HUDEP-2 (cell line): Measurements from ENCODE around the gene ATM.

Experiments
- DNase-seq, 76 experiments: peaks; one replicate each; lab custom pipeline; 2025; ENCODE audit not compliant: unreplicated experiment in 76 of 76; lab: John Stamatoyannopoulos, UW

ATM gene

DNA sequence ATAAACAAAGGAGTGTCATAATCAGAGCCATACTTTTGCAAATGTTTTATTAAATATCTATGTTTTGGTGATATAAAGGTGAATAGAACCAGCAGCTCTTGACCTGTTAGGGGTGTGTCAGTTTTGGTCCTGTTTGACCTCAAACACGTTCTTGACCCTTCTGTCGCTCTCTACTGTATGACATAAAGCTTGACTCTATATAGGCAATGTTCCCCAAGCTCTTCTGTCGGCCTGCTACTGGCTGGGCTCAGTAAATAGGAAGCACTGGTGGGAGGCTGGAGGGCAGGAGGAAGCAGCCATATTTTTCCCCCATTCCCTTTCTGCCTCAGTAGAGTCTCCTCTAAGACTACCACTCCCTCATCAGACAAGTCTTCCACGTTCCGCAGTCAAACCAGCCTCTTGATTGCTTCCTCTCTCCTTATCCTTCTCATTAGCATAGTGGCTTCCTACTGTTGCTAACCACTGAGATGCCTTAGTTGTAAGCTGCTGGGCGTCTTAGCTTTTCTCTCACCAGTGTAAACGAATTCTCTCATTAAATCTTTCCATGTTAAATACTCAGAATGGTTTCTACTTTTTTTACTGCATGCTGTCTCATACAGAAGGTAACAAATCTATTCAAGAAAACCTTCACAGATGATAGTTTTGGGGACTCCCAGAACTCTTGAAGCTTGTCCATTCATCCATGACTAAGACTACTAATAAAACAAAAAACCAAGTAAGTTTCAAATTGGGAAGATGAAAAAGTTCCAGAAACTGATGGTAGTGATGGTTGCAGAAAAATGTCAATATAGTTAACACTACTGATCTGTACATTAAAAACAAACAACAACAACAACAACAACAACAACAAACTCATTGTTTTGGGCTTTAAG lies 3.7 kb upstream of the ATM start:
- peak in 1 of 76 experiments; percentile 20 for DNase-seq

DNA sequence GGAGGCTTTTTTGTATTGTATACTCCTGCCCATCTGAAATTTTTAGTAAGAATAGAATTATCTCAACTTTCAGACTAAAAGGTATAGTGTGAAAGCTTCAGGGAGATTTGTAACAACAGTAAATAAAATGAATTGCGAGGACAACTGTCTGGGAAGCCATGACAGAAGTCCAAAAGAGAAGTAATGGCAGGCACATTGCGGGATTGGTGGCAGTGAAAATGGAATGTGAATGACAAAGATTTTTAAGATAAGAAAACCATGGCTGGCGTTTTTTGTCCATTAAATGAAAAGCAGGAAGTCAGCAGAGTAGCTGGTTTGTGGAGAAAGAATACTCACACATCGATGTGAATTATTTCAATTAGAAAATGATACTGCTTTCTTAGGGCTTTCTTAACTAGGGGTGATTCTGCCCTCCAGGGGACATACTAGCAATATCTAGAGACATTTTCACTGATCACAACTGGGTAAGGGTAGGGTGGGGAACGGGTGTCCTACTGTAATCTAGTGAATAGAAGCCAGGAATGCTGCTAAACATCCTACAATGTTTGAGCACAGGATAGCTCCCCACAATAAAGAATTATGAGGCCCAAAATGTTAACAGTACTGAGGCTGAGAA lies 2.0 kb upstream of the ATM start:
- DNase-seq: peak in 3 of 76 experiments; percentile 12 to 28 (median 26)

DNA sequence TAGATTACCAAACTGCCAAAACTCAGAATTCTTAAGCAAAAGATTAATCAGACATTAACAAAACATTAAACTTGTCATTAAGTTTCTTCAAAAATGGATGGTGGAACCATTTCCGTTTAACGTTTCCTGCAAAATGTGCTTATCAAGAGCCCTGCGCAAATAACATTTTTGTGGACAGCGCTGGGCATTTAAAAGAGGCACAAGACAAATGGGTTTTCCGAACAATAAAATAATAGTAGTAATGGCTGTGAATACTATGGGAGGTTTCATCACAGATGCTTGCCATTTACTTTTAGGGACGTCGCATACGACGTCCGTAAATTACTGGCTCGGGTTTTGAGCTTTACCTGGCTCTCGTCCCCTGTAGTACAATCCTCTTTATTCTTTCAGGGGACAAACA lies 1.5 kb upstream of the ATM start:
- peak in 1 of 76 experiments; percentile 2 for DNase-seq

DNA sequence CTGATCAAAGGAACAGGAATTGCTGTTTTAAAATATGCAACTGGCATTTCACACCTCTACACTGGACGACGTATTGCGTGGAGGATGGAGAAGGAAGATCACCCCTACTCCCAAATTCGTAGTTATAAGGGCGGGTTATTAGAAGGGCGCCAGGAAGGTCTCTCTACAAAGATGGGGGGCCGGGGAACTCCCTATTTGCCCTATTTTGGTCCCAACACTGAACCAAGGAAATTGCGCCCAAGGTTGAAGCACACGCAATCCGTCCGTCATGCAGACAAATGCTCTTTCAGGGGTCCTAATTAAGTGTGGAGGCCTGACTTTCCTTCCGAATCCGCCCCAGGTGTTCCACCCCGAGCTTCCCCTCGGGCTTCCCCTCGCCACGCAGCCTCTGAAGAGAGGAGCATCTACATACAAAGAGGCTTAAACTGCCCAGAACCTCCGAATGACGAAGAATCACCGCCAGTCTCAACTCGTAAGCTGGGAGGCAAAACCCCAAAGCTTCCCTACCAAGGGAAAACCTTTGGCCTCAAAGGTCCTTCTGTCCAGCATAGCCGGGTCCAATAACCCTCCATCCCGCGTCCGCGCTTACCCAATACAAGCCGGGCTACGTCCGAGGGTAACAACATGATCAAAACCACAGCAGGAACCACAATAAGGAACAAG lies 825 bp upstream of the ATM start:
- DNase-seq: peak in 2 of 76 experiments; percentile 40 to 50

DNA sequence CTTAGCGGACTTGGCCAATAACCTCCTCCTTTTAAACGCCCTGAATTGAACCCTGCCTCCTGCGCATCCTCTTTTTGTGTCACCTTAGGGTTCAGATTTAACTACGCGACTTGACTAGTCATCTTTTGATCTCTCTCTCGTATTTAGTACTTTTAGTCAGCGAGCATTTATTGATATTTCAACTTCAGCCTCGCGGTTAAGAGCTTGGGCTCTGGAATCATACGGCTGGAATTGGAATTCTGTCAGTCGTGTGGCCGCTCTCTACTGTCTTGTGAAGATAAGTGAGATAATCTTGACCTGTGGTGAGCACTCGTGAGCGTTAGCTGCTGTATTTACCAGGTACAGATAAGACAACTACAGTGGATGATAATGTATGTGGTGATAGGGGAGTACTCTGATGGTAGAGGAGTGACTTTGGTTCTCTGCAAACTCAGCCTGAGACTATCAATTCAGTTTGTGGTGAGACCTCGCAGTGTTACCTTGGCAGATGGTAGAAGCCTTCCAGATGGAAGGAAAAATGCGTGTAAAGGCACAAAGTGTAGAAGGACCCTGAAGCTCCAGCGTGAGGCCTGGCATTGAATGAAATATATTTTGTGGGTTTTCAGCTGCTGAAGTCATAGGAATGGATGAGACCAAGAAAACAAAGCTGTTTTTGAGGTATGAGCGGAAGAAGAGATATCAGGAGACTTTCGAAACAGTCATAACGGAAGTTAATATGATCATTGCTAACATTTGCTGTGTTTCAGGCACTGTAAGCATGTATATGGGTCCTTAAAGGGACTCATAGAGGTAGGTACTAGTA lies 682 bp downstream of the ATM start:
- peak in 70 of 76 experiments; percentile 7 to 87 (median 50) for DNase-seq

DNA sequence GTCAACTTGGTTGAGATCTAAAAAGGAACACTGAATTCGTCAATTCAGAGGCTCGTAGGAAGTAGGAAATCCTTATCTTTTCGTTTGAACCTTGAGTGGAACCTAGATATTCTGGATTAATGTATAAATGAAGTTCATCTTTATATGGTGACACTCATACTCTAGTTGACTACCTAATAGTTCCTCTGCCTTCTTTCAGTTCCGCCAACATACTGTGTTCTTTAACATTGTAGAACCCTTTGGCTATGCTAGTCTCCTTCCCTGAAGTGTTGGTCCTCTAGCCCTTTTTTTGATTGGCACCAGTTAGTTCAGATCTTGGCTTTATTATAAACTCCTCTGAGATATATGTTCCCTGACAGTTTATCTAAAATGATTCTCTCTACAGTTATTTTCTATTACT lies 1.5 kb downstream of the ATM start:
- DNase-seq: no peak

DNA sequence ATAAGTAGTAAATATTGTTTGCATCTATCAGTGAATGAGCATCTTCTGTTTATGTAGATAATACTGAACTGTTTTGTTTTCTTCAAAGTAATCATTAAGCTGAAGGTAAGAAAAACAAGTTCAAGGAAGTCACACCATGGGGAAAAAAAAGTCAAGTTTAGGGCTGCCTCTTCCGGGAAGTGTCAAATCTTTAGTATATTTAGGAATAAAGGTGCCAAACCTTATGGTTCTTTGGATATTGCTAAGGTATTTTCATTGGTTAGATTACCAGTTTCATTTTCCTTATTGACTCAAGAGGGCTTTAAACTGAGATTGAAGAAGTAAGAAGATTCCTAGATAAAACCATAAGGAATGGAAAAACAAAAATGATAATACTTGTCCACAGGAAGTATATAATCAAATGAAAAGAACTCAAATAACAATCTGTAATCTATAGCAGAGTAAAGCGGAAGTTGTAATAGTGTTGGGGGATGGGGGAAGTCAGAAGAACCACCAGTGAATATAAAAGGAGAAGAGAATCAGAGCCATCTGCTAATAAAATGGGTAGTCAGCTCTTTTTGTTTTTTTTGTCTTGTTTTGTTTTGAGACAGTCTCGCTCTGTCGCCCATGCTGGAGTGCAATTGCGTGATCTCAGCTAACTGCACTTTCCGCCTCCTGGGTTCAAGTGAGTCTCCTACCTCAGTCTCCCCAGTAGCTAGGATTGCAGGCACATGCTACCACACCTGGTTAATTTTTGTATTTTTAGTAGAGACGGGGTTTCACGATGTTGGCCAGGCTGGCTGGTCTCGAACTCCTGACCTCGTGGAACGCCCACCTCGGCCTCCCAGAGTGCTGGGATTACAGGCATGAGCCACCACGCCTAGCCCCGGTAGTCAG lies 2.3 kb downstream of the ATM start:
- DNase-seq: peak in 5 of 76 experiments; percentile 15 to 20 (median 16)

DNA sequence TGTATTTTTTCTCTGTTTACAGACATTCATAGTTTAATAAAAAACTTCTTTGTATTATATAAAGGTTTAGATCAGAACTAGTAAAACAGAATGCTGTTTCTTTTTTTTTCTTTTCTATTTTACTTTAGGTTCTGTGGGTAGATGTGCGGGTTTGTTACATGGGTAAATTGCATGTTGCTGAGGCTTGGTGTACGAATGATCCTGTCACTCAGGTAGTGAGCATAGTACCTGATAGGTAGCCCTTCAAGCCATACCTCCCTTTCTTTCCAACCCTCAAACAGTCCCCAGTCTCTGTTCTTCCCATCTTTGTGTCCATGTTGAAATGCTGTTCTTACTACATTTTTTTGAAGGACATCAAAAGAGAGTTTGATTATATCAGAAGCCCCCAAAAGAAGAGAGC lies 3.2 kb downstream of the ATM start:
- no peak for DNase-seq

DNA sequence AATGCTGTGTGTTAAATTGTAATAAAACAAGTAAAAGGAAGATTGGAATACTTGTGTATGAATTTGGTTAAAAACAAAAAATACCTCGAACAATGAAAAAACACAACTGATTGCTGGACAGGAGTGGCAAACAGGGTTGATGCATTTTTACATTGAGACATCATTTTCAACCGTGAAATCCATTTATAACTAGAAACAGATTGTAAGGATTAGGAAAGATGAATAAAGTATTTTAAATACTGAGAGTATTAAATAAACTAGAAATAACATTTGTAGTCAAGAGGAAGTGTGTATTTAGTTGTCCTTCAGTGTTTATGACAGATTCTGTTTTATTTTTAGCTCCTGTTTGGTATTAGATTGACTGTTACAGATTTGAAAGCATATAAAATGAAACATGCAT lies 5.4 kb downstream of the ATM start:
- no peak for DNase-seq

DNA sequence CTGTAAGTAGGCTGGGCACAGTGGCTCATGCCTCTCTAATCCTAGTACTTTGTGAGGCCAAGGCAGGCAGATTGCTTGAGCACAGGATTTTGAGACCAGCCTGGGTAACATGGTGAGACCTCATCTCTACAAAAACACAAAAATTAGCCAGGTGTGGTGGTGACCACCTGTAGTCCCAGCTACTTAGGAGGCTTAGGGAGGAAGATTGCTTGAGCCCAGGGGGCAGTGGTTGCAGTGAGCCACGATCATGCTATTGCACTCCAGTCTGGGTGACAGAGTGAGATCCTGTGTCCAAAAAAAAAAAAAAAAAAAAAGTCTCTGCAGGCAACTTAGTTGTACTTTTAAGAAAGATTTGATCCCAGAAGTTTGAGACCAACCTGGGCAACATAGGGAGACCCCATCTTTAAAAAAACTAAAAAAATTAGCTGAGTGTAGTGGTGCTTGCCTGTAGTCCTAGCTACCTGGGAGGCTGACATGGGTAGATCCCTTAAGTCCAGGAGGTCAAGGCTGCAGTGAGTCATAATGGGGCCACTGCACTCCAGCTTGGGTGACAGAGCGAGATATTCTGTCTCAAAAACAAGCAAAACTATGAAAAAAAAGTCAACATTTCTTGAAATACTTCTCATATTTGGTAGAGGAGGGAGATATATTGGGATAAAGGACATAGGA lies 10.5 kb downstream of the ATM start:
- no peak for DNase-seq

DNA sequence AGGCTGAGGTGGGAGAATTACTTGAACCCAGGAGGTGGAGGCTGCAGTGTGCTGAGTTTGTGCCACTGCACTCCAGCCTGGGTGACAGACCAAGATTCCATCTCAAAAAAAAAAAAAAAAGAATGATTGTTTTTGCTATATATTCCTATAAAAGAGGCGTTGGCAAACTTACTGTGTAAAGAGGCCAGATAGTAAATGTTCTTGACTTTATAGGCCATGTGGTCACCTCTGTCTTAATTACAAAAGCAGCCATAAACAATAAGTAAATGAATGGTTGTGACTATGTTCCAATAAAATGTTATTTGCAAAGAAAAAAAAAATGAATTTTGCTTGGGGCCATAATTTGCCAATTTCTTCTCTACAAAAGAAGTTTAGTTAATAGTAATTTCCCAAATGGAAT lies 12.3 kb downstream of the ATM start:
- no peak for DNase-seq

DNA sequence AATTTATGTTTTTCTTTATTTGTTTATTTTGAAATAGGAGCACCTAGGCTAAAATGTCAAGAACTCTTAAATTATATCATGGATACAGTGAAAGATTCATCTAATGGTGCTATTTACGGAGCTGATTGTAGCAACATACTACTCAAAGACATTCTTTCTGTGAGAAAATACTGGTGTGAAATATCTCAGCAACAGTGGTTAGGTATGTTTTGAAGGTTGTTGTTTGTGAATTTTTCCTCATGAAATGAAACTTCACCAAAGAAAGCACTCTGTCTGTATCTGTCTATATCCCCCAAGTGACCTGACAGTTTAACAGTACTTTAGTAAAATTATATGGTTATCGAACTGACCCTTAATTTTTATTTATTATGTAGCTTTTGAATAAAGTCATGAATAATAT lies 12.8 kb downstream of the ATM start:
- DNase-seq: no peak

DNA sequence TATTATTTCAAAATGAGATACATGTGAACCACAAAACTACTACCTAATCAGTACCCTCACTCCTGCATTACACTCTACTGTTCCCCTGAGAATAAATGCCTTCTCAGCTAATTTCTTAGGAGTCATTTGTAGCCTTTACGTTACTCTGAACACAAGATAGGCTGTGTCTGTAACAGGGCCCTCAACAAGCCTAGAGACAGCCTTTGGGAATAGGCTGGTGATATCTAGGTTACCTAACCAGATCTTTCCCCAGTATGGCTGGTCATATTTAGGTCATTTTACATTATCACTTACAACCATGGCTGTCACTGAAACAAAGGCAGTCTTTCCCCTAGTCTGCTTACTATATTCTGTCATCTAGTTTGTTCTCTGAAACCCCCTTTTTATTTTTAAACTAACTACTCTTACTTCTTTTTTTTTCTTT lies 14.2 kb downstream of the ATM start:
- DNase-seq: no peak

DNA sequence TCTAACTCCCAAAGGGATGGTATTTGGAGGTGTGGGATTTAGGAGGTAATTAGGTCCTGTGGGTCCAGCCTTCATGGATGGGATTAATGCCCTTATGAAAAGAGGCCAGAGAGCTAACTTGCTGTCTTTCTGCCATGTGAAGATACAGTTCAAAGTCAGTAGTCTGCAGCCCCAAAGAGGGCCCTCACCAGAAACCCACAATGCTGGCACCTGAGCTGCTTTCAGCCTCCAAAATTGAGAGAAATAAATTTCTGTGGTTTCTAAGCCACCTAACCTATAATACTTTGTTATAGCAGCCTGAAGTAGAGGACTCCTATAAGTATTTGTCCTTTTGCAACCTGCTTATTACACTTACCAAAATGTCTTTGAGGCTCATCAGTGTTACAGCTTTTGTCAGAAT lies 16.2 kb downstream of the ATM start:
- no peak for DNase-seq

DNA sequence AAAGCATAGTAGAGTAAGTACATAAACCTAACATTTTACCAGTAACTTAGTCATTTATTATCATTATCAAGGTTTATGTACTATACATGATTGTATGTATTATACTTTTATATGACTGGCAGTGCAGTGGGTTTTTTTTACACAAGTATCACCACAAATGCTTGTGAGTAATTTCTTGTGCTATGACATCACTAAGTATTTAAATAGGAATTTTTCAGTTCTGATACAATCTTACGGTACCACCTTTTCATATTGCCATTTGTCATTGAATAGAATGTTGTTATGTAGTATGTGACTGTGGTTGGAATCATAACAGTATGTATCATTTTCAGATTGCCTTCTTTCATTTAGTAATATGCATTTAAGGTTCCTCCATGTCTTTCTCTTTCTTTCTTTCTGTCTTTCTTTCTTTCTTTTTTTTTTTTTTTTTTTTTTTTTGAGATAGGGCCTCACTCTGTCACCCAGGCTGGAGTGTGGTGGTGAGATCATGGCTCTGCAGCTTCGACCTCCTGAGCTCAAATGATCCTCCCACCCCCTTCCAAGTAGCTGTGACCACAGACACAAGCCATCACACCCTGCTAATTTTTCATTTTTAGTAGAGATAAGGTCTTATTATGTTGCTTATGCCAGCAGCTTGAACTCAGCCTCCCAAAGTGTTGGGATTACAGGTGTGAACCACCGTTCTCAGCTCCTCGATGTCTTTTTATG lies 18.6 kb downstream of the ATM start:
- DNase-seq: peak in 14 of 76 experiments; percentile 4 to 48 (median 18)

DNA sequence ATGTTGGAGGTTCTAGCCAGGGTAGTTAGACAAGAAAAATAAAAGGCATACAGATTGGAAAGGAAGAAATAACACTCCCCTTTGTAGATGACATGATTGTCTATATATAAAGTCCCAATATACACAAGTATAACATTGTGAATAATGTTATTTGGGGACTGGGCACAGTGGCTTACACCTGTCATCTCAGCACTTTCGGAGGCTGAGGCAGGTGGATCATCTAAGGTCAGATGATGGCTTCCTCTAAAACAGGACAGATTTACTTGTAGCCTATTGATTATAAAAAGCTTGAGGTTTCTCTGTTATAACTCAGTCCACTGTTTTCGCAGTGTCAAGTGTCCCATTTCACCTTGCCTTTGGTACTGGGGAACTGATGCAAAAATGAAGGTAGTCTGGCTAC lies 19.6 kb downstream of the ATM start:
- no peak for DNase-seq

DNA sequence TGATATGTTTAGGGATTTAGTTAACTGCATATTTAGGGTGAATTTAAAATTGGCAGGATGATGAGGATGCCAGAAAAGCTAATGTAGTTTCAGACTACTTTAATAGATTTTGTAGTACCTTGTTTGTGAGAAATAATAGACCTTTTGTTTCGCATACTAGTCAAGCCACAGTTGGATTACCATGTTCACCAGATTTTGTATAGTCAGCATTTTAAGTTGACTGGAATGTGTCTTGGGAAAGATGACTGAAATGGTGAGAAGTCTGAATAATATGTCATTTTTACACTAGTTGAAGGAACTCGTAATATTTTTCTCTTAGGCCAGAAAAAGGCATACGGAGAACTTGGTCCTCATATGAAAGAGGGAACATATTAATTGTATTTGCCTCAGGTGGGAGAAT lies 23.4 kb downstream of the ATM start:
- DNase-seq: no peak

DNA sequence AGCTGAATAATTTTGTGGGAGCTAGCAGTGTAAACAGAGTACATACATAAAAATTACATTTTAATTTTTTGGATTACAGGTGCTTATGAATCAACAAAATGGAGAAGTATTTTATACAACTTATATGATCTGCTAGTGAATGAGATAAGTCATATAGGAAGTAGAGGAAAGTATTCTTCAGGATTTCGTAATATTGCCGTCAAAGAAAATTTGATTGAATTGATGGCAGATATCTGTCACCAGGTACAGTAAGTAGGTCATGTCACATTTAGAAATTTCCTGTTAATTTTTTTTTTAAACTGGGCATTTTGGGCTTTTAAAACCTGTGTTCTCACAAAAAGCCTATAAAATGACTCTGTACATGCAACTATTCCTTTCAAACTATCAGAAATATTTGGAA lies 24.0 kb downstream of the ATM start:
- DNase-seq: no peak

DNA sequence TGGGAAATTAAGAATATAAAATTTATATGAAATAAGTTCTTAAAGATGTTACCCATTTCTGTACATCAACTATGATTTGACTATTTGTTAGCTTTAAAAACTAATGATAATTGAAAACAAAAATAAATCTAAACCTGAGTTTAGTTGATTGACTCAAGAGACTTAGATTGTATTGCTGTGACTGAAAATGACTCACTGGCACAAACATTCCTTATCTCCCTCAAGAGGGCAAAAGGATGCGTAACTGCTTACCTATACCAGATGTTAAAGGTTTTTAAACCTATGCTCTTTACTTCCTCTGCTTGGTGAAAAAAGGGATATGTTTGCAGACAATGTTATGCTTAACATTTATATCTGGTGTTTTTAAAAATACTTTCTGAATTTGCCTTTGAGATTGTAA lies 30.3 kb downstream of the ATM start:
- DNase-seq: no peak
